Endothelial cell of umbilical vein (primary cell): ENCODE data around the gene RMDN2.

Experiments
- CTCF ChIP-seq, 2 donors: IDR thresholded peaks; 1 replicate in 1 of 2; 2 replicates in 1 of 2; pipeline ENCODE4 v1.5.1; 2011; ENCODE audit warnings: low read length in 2 of 2, mild to moderate bottlenecking in 2 of 2, moderate library complexity in 2 of 2, control low read depth in 1 of 2, inconsistent platforms in 1 of 2, low read depth in 1 of 2; ENCODE audit not compliant: insufficient read depth in 1 of 2; ENCODE audit errors: extremely low read depth in 1 of 2
- EZH2 ChIP-seq: IDR thresholded peaks from 2 replicates; pipeline ENCODE4 v1.6.1; 2012; ENCODE audit warnings: borderline replicate concordance, low read depth, mild to moderate bottlenecking, moderate library complexity, low read length, inconsistent platforms; ENCODE audit not compliant: severe bottlenecking
- FOS ChIP-seq: IDR thresholded peaks from 2 replicates; pipeline ENCODE4 v1.6.1; 2011; ENCODE audit warnings: mild to moderate bottlenecking, low read length, moderate library complexity, borderline replicate concordance; ENCODE audit not compliant: insufficient read depth
- GATA2 ChIP-seq: IDR thresholded peaks from 2 replicates; pipeline ENCODE4 v1.7.0; 2011; ENCODE audit warnings: low read depth, mild to moderate bottlenecking, moderate library complexity, mixed read lengths, low read length; ENCODE audit not compliant: insufficient read length, insufficient read depth
- JUN ChIP-seq: IDR thresholded peaks from 2 replicates; pipeline ENCODE4 v1.6.1; 2011; ENCODE audit warnings: borderline replicate concordance, low read depth; ENCODE audit not compliant: insufficient read length, insufficient read depth
- MAX ChIP-seq: IDR thresholded peaks from 2 replicates; pipeline ENCODE4 v1.6.1; 2011; ENCODE audit not compliant: insufficient read depth, insufficient read length
- MYC ChIP-seq: IDR thresholded peaks from one replicate; pipeline ENCODE4 v1.6.1; 2011; ENCODE audit warnings: mild to moderate bottlenecking, low read depth, low read length
- POLR2A ChIP-seq: IDR thresholded peaks from 2 replicates; pipeline ENCODE4 v1.6.1; 2012; ENCODE audit warnings: low read depth, mild to moderate bottlenecking, control low read depth, low read length
- POLR2AphosphoS5 ChIP-seq: IDR thresholded peaks from 2 replicates; pipeline ENCODE4 v1.6.1; 2012; ENCODE audit warnings: low read depth, mild to moderate bottlenecking, control low read depth, low read length, moderate library complexity; ENCODE audit not compliant: insufficient read depth

- no peak for TF ChIP-seq CTCF (IDR thresholded peaks at IDR 0.05; ENCODE audit: extremely low read depth in 1 of 2, insufficient read depth in 1 of 2, low read depth in 1 of 2, low read length in 2 of 2)
- TF ChIP-seq POLR2AphosphoS5: no peak
- no peak for TF ChIP-seq MYC
- TF ChIP-seq EZH2: no peak
- TF ChIP-seq POLR2A: no peak
- no peak for TF ChIP-seq MAX
- TF ChIP-seq GATA2: no peak
- TF ChIP-seq FOS: no peak
- no peak for TF ChIP-seq JUN
These were observed 7.5 kb upstream of the RMDN2 start for GRCh38 chr2:37917281-37918228.
